Mesenchymal stem cell (in vitro differentiated cells and primary cell): ENCODE measurements around the gene JAKMIP1.

Experiments
- DNase-seq: peaks from one replicate; pipeline ENCODE4 v3.0.0-alpha.2; 2013
- H2AFZ ChIP-seq: one replicate; pipeline ENCODE4 v1.6.1; 2013; ENCODE audit warnings: low read depth, mild to moderate bottlenecking, control low read depth, inconsistent platforms, low read length, moderate library complexity
- H2AK5ac ChIP-seq: 2 replicates; pipeline ENCODE4 v1.6.1; 2013; ENCODE audit warnings: low read length, moderate library complexity, mild to moderate bottlenecking, inconsistent platforms; ENCODE audit not compliant: severe bottlenecking
- H2BK120ac ChIP-seq: one replicate; pipeline ENCODE4 v1.6.1; 2013; ENCODE audit warnings: low read depth, mild to moderate bottlenecking, inconsistent platforms, low read length, moderate library complexity
- H2BK12ac ChIP-seq, 2 experiments: one replicate each; pipeline ENCODE4 v1.6.1; 2013; ENCODE audit warnings: inconsistent platforms in 2 of 2, low read length in 2 of 2, mild to moderate bottlenecking in 2 of 2, moderate library complexity in 2 of 2, control low read depth in 1 of 2
- H2BK15ac ChIP-seq: one replicate; pipeline ENCODE4 v1.6.1; 2013; ENCODE audit warnings: mild to moderate bottlenecking, low read depth, inconsistent platforms; ENCODE audit not compliant: poor library complexity, severe bottlenecking
- H2BK5ac ChIP-seq: 2 replicates; pipeline ENCODE4 v1.6.1; 2013; ENCODE audit warnings: low read depth, mild to moderate bottlenecking, low read length, control low read depth, inconsistent platforms; ENCODE audit not compliant: poor library complexity, severe bottlenecking
- H3K14ac ChIP-seq, 2 experiments: one replicate each; pipeline ENCODE4 v1.6.1; 2013; ENCODE audit warnings: inconsistent platforms in 2 of 2, low read length in 2 of 2, control low read depth in 1 of 2, mild to moderate bottlenecking in 1 of 2, moderate library complexity in 1 of 2
- H3K18ac ChIP-seq, 2 experiments: one replicate each; pipeline ENCODE4 v1.6.1; 2013; ENCODE audit warnings: inconsistent platforms in 2 of 2, low read length in 2 of 2, control low read depth in 1 of 2, low read depth in 1 of 2, mild to moderate bottlenecking in 1 of 2
- H3K23ac ChIP-seq, 2 experiments: one replicate each; pipeline ENCODE4 v1.6.1; 2013; ENCODE audit warnings: inconsistent platforms in 2 of 2, low read length in 2 of 2, mild to moderate bottlenecking in 2 of 2, moderate library complexity in 2 of 2, control low read depth in 1 of 2
- H3K27ac ChIP-seq: 2 replicates; pipeline ENCODE4 v1.5.1; 2013; ENCODE audit warnings: mild to moderate bottlenecking, moderate library complexity, low read length, control low read depth, inconsistent platforms; ENCODE audit not compliant: poor library complexity, severe bottlenecking
- H3K27me3 ChIP-seq, 2 experiments: 2 replicates each; pipeline versions ENCODE4 v1.6.1 to v1.7.0; 2013; ENCODE audit warnings: low read length in 2 of 2, mild to moderate bottlenecking in 2 of 2, moderate library complexity in 2 of 2, control low read depth in 1 of 2, inconsistent platforms in 1 of 2; ENCODE audit not compliant: control insufficient read depth in 1 of 2, insufficient read depth in 1 of 2
- H3K36me3 ChIP-seq, 2 experiments: 2 replicates each; pipeline versions ENCODE4 v1.6.1 to v1.7.0; 2013; ENCODE audit warnings: low read length in 2 of 2, control low read depth in 1 of 2, inconsistent platforms in 1 of 2, low read depth in 1 of 2, mild to moderate bottlenecking in 1 of 2; ENCODE audit not compliant: insufficient read depth in 2 of 2, control insufficient read depth in 1 of 2
- H3K4ac ChIP-seq, 2 experiments: one replicate each; pipeline ENCODE4 v1.6.1; 2013; ENCODE audit warnings: inconsistent platforms in 2 of 2, low read length in 2 of 2, mild to moderate bottlenecking in 2 of 2, moderate library complexity in 2 of 2, control low read depth in 1 of 2, low read depth in 1 of 2
- H3K4me1 ChIP-seq: 2 replicates; pipeline ENCODE4 v1.6.1; 2013; ENCODE audit warnings: low read depth, low read length, control low read depth; ENCODE audit not compliant: control insufficient read depth, insufficient read depth
- H3K4me2 ChIP-seq: 2 replicates; pipeline ENCODE4 v1.6.1; 2013; ENCODE audit warnings: low read length, mild to moderate bottlenecking, inconsistent platforms; ENCODE audit not compliant: poor library complexity, severe bottlenecking
- H3K4me3 ChIP-seq, 2 experiments: 2 replicates each; pipeline versions ENCODE4 v1.5.1 to v1.7.0; 2013; ENCODE audit warnings: low read length in 2 of 2, mild to moderate bottlenecking in 2 of 2, control low read depth in 1 of 2, low read depth in 1 of 2; ENCODE audit not compliant: insufficient read depth in 1 of 2
- H3K79me1 ChIP-seq: replicated peaks from 2 replicates; pipeline ENCODE4 v1.6.1; 2013; ENCODE audit warnings: mild to moderate bottlenecking, control low read depth, low read length, inconsistent platforms; ENCODE audit not compliant: poor library complexity, severe bottlenecking
- H3K9ac ChIP-seq: 2 replicates; pipeline ENCODE4 v1.7.0; 2013; ENCODE audit warnings: mild to moderate bottlenecking, low read length, moderate library complexity
- H3K9me3 ChIP-seq: 2 replicates; pipeline ENCODE4 v1.7.0; 2013; ENCODE audit warnings: mild to moderate bottlenecking, low read length; ENCODE audit not compliant: control insufficient read depth
- H4K8ac ChIP-seq: one replicate; pipeline ENCODE4 v1.6.1; 2013; ENCODE audit warnings: inconsistent platforms, mild to moderate bottlenecking, low read length, moderate library complexity
- H4K91ac ChIP-seq: one replicate; pipeline ENCODE4 v1.6.1; 2013; ENCODE audit warnings: mild to moderate bottlenecking, low read length, inconsistent platforms
- WGBS: methylation state at CpG from one replicate; pipeline ENCODE4 v1.1.7; 2013; ENCODE audit warnings: mixed read lengths; 5-methylcytosine and 5-hydroxymethylcytosine counted together

The JAKMIP1 gene

DNA sequence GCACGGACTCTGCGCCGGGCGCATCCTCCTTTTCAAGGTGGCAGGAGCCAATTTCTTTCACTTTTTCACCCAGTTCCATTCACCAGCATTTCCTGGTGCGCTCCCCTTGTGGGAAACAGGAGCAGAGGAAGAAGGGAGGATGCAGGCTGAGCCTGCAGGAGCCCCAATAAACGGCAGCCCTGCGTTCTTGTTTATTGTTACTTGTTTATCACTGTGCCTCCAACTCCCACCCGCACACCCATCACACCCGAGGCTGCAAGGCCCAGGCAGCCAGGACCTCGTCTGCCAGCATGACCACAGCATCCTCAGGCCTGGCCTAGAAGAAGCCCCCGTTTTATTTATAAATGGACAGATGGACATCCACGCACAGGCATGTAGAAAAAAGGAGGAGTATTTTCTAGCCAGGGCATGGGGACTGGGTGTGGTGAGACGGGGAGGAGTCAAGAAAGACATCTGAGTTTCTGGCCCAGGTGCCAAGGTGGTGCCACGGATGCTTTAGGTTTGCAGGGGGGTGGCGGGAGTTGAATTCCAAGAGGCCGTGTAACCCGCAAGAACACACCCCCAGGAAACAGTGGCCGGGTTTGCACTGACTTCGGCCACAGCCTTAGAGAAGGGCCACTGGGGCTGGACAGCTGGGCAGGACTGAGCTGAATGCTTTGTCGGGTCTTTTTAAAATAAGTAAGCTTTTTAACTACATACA, 51.7 kb downstream of the JAKMIP1 start:
- H2BK5ac ChIP-seq: no peak overlapping the region
- no peak overlapping the region for H3K4me2 ChIP-seq
- H2BK15ac ChIP-seq: no peak overlapping the region
- no peak overlapping the region for H3K18ac ChIP-seq
- H3K4me1 ChIP-seq: no peaks in the 10 kb centered on the region
- no peaks in the 10 kb centered on the region for H3K79me1 ChIP-seq
- H3K4ac ChIP-seq: no peak overlapping the region
- H2AFZ ChIP-seq: no peak overlapping the region
- H3K9ac ChIP-seq: no peak overlapping the region
- H4K8ac ChIP-seq: no peak overlapping the region
- no peak overlapping the region for H2BK12ac ChIP-seq
- H3K9me3 ChIP-seq: peaks cover 2% of the 10 kb centered on the region
- H4K91ac ChIP-seq: no peak overlapping the region
- H3K27me3 ChIP-seq: peaks cover 0 to 21% of the 10 kb centered on the region in 2 experiments
- no peak overlapping the region for H2BK120ac ChIP-seq
- no peak overlapping the region for H3K14ac ChIP-seq
- H3K23ac ChIP-seq: no peak overlapping the region
- DNase-seq: no peak
- H2AK5ac ChIP-seq: no peak overlapping the region
- 75% methylated on average over 13 of the region's 20 CpGs for WGBS
- H3K27ac ChIP-seq: no peak overlapping the region
- H3K4me3 ChIP-seq: no peak overlapping the region
- H3K36me3 ChIP-seq: no peaks in the 10 kb centered on the region

DNA sequence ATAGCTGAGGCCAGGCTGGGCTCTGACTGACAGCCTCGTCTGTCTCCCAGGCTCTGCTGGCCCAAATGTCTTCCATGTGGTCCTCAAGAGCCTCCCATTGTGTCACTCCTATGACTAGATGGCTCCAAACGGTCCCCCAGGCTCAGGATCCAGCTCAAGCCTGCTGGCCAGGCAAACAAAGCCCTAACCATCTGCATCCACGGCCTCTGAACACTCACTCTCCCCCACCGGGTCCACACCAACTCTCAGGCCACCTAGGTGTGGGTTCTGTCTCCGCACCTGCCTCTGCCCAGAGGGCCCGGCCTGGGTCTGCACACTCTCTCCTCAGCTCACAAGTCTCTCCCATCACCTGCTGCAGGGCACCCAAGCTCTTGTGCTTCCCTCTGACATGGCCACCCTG, 52.9 kb downstream of the JAKMIP1 start:
- peaks cover 0 to 13% of the 10 kb centered on the region in 2 experiments for H3K27me3 ChIP-seq
- no peak overlapping the region for H4K91ac ChIP-seq
- H2BK15ac ChIP-seq: no peak overlapping the region
- no peaks in the 10 kb centered on the region for H3K79me1 ChIP-seq
- H3K4me3 ChIP-seq: no peak overlapping the region
- H3K27ac ChIP-seq: no peak overlapping the region
- no peaks in the 10 kb centered on the region for H3K36me3 ChIP-seq
- H3K4ac ChIP-seq: no peak overlapping the region
- H2BK12ac ChIP-seq: no peak overlapping the region
- no peak overlapping the region for H2BK5ac ChIP-seq
- no peak overlapping the region for H3K4me2 ChIP-seq
- no peak overlapping the region for H4K8ac ChIP-seq
- H3K4me1 ChIP-seq: no peaks in the 10 kb centered on the region
- peaks cover 2% of the 10 kb centered on the region for H3K9me3 ChIP-seq
- H2BK120ac ChIP-seq: no peak overlapping the region
- H2AFZ ChIP-seq: no peak overlapping the region
- no peak overlapping the region for H3K14ac ChIP-seq
- WGBS: 60% methylated on average over 6 of the region's 6 CpGs
- no peak overlapping the region for H3K9ac ChIP-seq
- no peak for DNase-seq
- no peak overlapping the region for H2AK5ac ChIP-seq
- H3K18ac ChIP-seq: no peak overlapping the region
- no peak overlapping the region for H3K23ac ChIP-seq

DNA sequence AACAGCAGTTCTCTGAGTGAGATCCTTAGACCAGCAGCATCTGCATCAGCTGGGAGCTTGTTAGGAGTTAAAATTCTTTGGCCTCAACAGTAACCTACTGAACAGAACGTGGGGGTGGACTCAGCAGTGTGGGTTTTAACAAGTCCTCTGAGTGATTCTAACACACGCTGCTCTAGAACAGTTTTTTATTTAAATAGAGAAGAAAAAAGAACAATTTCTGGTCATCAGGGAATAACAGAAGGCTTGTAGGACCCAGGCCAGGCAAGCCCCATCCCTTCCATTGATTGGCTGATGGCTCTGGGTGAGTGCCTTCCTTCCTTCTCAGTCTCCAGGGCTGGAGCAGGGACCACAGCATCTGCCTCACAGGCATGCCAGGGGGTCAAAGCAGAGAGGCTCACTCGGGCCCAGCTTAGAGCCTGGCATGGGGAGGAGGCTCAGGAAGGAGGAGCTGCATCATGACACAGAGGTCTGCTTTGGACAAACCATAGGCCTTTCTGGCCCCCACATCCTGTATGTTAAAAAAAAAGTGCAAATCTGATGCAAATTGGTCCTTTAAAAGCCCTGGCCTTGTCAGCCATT, 56.7 kb downstream of the JAKMIP1 start:
- H4K8ac ChIP-seq: no peak overlapping the region
- no peak overlapping the region for H3K18ac ChIP-seq
- H3K4ac ChIP-seq: no peak overlapping the region
- H3K27me3 ChIP-seq: no peaks in the 10 kb centered on the region
- no peak overlapping the region for H3K23ac ChIP-seq
- no peak overlapping the region for H2AK5ac ChIP-seq
- H3K79me1 ChIP-seq: no peaks in the 10 kb centered on the region
- no peak overlapping the region for H3K14ac ChIP-seq
- no peak for DNase-seq
- no peak overlapping the region for H2BK120ac ChIP-seq
- no peak overlapping the region for H3K9ac ChIP-seq
- H2BK5ac ChIP-seq: no peak overlapping the region
- peaks cover 2% of the 10 kb centered on the region for H3K9me3 ChIP-seq
- no peak overlapping the region for H2BK15ac ChIP-seq
- no peaks in the 10 kb centered on the region for H3K4me1 ChIP-seq
- no peak overlapping the region for H3K4me3 ChIP-seq
- no peaks in the 10 kb centered on the region for H3K36me3 ChIP-seq
- no peak overlapping the region for H3K27ac ChIP-seq
- no peak overlapping the region for H2AFZ ChIP-seq
- H4K91ac ChIP-seq: no peak overlapping the region
- 65% methylated on average over 3 of the region's 3 CpGs for whole genome bisulfite sequencing
- H3K4me2 ChIP-seq: no peak overlapping the region
- H2BK12ac ChIP-seq: no peak overlapping the region

GRCh38 chr4:6142935-6143602, 57.3 kb downstream of the JAKMIP1 start:
- no peaks in the 10 kb centered on the region for H3K4me1 ChIP-seq
- no peak overlapping the region for H4K8ac ChIP-seq
- no peaks in the 10 kb centered on the region for H3K79me1 ChIP-seq
- no peak overlapping the region for H2BK5ac ChIP-seq
- no peaks in the 10 kb centered on the region for H3K36me3 ChIP-seq
- H2BK120ac ChIP-seq: no peak overlapping the region
- H2AK5ac ChIP-seq: no peak overlapping the region
- no peak overlapping the region for H2AFZ ChIP-seq
- no peak overlapping the region for H2BK12ac ChIP-seq
- H3K18ac ChIP-seq: no peak overlapping the region
- no peak overlapping the region for H3K9ac ChIP-seq
- no peak overlapping the region for H3K4me2 ChIP-seq
- H3K4me3 ChIP-seq: no peak overlapping the region
- no peak overlapping the region for H4K91ac ChIP-seq
- H2BK15ac ChIP-seq: no peak overlapping the region
- H3K14ac ChIP-seq: no peak overlapping the region
- H3K27me3 ChIP-seq: no peaks in the 10 kb centered on the region
- 72% methylated on average over 6 of the region's 8 CpGs for WGBS
- H3K9me3 ChIP-seq: peaks cover 2% of the 10 kb centered on the region
- H3K4ac ChIP-seq: no peak overlapping the region
- DNase-seq: no peak
- no peak overlapping the region for H3K23ac ChIP-seq
- H3K27ac ChIP-seq: no peak overlapping the region
